HUDEP-2 (cell line): Measurements from ENCODE around the gene CSHL1.
A peak's percentile ranks its signal among the peaks of the same experiment; 100 is the strongest.

ENCODE experiments used
- DNase-seq, 76 experiments: peaks; one replicate each; lab custom pipeline; 2025; ENCODE audit not compliant: unreplicated experiment in 76 of 76; lab: John Stamatoyannopoulos, UW

CSHL1 gene

DNA sequence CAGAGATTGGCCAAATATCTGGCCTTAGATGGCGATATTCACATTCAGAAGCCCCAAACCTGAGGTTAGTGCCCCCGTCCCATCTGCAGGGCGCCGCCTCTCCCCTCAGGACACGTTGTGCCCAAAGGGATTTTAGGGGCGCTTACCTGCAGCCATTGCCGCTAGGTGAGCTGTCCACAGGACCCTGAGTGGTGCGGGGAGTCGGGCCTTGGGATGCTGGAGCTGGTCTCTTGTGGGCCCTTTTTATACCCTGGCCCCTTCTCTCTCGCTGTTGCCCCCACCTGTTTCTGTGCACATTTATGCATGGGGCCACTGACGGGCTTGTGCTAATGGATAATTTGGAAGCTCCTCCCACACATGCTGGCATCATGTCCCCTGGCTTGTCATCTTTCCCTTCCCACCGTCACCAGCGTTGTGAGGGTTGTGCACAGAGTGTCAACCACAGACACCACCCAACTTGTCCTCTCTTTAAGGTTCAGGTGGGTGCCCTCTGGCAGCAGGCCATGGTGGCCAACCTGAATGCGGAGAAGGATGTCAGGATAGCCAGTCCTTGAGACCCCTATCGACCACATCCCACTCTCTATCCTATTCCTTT lies at the start of gene CSHL1:
TSS of gene CSHL1 (minus strand) at position 218 of the 595 bp plus-strand sequence. CDS start at position 156, 62 bp downstream.
- no peak for DNase-seq

DNA sequence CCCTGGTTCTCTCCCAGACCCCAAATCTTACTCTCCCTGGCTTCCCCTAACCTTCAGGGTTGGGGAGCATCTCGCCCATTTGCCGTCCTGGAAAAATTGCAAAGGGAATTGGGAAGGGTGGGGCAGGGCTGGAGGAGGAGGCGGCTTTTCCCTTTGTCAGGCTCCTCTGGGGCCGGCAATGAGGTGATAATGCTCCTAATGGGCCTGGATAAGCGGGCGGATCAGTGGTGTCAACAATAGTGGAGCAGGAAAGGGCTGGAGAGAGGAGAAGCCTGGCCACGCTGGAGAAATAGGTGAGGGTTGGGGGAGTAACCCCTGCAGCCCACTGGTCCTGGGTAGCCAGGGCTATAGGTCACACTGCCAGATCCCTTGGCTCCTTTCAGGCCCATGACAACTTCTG lies 49.4 kb upstream of the CSHL1 start:
- no peak for DNase-seq

DNA sequence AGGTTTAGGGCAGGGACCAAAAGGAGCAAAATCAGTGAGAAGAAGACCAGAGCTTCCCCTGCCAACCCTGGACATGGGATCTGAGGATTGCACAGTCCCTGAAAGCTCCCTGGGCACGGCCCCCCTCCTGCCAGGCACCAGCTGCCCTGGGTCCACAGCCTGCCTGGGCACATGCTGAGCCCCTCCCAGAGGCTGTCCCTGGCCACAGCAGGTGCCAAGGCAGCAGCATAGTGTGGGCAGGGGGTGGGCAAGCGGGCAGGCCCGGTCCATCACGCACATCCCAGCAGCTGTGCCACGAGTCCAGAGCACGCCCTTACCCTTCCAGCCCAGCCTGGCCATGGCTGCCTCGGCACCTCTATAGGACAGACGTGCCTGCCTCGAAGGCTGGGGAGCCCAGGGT lies 48.9 kb upstream of the CSHL1 start:
- no peak for DNase-seq

DNA sequence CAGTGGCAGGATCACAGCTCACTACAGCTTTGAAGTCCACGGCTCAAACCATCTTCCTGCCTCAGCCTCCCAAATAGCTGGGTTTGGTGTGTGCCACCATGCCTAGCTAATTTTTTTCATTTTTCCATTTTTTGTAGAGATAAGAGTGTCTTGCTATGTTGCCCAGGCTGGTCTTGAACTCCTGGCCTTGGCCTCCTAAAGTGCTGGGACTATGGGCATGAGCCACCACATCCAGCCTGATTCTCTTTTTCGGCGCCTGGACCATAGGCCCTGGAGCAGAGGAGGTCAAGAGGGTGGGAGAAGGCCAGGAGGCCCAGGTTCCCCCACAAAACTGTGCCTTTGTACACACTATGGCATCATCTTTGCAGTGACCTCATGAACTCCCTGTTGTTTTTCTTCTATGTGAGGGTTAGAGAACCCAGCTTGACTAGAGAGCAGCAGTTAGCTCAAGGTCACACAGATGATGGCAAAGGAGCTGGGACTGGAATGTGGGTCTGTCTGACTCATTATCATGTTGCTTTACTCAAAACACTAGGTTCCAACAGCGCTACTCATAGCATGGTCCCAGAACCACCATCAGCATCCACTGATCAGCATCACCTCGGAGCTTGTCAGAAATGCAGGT lies 45.4 kb upstream of the CSHL1 start:
- DNase-seq, result no peak

DNA sequence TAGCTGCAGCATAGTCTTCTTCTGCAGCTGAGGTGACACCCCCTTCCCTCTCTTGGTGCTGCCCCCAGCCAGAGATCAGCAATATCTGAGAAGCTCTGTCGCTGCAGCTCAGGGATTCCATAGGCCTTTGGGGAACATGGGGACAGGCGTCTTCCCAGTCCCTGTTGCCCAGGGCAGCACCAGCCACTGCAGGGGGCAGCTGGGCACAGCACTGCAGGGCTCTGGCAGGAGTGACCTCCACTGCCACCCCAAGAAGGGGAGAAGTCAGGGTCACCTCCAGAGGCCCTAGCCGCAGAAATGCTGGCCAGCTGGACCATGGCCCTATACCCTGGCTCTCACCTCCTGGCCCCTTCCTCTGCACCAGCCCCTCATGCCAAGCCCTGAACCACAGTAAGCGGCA lies 44.7 kb upstream of the CSHL1 start:
- DNase-seq, result no peak

DNA sequence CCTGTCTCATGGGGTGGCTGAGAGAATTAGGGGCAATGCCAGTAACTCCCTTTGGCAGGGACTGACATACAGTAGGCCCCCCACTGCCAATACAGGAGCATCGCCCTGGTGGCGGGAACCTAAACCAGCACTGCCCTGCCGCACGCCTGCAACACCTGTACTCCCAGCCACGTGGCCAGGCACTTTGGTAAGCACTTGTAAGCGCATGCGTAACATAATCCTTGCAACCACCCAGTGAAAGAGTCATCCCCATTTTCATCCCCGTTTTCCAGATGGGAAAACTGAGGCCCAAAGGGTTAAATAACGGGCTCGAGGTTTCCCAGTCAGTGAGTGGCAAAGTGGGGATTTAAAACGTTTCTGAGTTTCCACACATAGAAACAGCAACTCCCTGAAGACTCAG lies 44.2 kb upstream of the CSHL1 start:
- no peak for DNase-seq

DNA sequence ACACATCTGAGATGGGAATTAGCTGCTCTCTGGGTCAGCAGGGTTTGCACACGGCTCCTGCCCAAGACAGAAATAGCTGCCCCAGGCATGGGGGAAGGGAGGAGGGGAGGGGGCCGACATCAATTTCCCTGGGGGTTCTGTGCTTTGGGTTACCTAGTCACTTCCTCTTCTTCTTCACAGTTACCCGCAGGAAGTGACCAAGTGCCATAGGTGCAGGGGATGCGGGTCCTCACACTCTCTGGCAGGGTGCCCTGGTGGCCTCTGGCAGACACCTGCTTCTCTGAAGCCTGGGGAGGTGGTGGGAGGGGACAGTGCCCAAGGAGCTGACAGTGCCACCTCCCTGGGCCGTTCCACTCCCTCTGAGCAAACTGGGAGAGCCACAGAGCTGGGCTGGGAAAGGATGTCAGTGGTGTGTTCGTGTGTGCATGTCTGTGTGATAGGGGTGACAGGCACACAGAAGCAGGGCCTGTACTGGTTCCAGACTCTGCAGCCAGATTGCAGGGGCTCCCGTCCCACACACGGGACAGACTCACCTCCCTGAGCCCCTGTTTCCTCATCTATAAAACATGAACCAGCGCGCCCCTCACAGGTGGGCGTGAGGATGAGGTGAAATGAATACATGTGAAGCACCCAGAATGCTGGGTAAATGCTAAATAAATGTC lies 43.5 kb upstream of the CSHL1 start:
- DNase-seq, result no peak

DNA sequence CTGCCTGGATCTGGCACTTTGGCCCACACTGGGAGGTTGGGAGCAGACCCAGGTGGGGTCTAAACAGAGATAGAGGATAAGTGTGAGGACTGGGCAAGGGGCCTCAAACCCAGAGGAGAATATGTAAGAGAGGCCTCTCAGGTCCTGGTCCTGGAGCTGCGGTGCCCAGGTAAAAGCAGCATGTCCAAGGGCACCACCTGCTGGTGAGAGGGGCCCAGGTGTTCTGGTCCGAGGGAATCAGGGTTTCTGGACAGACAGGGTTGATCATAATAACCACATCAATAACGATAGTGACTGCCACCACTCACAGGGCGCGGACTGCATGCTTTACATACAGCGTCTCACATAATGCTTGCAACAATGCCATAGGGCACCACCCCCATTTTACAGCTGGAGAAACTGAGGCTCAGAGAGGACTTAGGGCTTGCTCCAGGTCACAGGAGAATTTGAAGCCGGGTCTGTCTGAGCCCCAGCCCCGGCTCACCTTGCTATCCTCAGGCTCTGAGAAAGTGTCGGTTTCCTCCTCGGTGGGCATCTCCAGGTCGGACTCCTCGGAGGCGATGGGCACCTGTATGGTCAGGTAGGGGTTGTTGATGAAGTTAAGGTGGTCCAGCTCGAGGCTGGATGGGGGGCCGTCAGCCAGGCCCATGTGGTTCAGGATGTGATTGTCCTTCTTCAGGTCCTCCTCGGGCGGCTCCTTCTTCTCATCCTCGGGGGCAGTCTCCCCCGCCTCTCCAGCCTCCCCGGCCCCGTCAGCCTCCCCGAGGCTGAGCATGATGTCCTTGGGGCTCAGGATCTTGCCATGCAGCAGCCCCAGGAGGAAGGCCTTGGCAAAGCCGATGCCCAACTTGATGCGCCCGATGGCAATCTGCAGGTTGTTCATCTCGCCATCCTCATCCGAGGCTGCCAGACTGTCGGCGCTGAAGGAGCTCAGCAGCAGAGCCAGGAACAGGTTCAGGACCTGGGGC lies 40.2 kb upstream of the CSHL1 start:
- DNase-seq, result peak in 3 of 76 experiments; percentile 2 to 5 (median 5)

DNA sequence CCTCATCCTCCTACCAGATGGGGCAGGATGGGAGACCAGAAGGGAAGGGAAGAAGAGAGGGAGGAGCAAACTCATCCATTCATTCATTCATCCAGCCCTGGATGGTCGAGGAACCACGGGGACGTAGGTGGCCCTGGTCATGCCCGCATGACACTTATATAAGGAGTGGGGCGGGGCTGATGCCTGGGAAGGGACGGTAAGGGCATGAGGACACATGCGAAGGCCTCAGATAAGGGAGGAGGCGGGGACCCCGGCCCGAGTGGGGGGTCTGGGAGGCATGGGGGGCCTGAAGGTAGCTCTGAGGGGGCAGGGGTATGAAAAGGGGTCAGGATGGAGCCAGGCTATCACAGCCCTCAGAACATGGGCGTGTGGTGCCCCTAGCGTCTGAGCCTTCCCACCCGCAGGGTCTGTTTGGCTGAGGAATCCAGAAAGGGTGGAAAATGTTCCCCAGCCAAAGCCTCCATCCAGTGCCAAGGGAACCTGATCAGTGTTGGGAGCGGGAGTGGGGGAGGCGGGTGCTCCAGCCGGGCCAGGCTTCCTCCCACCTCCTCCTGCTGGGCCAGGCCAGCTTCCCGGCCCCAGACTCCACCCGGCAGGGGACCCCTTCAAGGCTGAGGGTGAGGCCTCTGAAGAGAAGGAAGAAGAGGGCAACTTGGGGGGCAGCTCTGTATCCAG lies 38.7 kb upstream of the CSHL1 start:
- no peak for DNase-seq

DNA sequence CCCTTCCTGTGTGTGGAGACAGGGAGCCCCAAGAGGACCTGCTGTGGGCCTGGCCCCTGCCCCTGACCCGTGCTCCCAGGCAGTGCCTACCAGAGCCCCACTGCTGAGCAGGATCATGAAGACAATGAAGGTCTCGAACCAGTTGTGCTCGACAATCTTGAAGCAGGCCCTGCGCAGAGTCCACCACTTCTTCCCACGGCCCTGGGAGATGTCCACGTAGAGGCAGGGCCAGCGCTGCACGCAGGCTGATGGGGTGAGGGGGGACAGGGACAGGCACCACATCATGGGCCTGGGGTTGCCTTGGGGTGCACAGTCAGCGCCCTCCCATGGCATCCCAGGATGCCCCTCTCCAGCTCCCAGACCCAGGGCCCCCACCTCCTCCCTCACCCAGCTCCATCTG lies 37.5 kb upstream of the CSHL1 start:
- no peak for DNase-seq

DNA sequence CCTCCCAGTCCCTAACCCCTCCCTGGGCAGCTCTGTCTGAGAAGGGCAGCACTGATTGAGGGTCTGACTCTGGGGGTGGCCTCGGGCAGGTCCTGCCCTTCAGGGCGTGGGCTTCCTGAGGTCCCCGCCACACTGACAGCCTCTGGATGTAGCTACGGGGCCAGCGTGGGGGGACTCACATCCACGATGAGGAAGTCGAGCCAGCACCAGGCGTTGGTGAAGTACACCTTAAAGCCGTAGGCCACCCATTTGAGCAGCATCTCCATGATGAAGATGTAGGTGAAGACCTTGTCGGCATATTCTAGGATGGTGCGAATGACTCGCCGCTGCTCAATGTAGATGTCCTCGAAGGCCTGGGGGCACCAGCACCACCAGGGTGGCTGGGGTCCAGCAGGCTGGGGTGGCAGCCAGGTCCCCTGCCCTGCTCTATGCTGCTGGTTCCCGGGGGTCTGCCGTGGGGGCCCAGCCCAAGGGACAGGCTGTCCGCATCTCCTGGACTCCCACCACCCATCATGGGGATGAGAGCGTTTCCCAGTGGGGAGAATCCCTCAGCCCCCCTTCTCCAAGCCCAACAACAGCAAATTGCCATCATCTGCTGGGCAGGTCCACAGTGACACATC lies 36.8 kb upstream of the CSHL1 start:
- DNase-seq, result no peak

DNA sequence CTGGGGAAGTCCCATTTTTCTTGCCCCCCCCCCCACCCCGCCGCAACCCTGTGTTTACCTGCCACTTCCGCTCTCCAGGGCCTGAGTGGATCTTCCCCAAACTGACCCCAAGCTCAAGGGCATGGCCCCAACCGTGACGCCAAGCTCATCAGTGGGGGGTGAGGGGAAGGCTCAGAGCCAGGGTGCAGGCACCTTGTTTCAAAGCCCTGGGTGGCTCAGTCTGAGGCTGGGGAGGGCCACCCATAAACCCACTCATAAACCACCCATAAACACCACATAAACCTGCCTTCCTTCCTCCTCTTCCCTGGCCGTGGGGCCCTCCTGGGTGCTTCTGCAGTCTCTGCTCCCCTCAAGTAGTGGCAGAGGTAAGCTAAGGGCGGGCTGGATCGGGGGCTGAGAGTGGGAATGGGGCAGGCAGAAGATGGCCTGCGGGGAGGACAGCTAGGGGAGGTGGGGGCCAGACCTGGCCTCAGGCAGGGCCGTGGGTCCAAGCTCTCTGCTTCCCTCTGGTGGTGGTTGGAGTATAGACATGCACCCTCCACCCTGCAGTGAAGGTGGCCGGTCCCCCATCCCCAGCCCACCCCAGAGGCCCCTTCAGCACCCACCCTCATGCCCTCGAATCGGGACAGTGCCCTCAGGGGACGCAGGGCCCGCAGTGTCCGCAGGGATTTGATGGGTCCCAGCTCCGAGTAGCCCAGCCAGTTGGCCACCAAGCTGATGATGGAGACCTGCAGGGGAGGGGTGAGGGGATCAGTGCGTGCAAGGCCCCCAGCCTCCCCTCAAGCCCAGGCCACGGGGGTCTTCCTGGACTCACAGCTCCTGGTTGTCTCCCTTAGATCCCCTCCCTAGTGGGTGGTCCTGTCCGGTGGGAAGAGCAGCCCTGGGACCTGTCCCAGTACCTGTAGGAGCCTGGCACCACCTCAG lies 35.6 kb upstream of the CSHL1 start:
- peak in 30 of 76 experiments; percentile 3 to 62 (median 20) for DNase-seq

DNA sequence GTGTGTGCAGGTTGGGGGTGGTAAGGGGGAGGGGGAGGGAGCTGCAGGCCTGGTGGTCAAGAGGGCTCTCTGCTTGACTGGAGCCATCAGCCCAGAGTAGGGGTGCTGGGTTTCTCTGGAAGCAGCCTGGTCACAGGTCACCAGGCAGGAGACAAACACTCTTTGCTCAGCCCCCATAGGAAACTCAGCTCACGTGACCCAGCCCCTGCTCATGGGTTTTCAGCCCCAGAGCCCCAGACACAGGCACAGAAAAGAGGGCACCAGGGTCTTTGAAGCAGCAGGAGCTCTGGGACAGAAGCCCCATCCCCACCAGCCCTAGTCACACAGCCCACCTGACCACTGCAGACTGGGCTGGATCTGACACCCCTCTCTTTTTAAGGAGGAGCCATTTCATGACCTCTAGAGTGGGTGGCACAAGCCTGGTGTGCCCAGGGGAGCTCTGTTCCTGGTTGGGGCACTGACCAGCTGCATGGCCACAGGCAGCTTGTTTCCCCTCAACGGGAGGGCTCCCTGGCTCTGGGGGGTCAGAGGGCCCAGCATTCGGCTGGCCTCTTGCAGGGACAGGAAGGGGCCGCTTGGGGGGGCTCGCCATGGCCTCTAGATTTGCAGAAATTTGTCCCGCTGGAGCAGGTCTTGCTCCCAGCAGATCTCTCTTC lies 34.9 kb upstream of the CSHL1 start:
- DNase-seq, result no peak

DNA sequence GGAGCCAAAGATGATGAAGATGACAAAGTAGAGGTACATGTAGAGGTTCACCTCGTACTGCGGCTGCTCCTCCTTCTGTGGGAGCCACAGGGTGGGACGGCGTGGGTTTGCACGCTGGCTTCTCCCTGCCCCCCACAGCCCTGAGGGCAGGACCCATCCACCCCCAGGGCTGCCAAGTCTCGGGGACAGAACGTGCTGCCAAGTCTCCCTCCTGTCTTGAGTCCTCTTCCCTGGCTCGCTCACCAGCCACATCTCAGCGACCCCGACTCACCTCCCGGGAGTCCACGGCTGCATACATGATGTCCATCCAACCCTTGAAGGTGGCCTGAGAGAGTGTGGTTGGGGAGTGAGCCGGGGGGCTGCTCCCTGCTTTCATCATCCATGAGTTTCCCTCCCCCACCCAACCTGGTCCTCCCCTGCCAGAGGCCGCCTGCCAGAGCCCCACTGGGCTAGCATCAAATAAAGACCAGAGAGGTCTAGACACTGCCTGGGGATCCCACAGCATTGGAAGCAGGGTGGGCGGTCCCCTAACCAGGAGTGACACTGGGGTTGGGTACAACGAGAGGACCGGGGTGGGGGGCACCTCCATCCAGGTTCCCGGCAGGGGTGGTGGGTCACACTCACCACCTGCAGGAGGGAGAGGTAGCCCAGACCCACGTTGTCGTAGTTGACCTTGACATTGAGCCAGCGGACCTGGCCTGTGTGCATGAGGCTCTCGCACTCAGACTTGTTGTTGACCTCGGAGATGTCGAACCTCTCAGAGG lies 33.9 kb upstream of the CSHL1 start:
- peak in 1 of 76 experiments; percentile 1 for DNase-seq

DNA sequence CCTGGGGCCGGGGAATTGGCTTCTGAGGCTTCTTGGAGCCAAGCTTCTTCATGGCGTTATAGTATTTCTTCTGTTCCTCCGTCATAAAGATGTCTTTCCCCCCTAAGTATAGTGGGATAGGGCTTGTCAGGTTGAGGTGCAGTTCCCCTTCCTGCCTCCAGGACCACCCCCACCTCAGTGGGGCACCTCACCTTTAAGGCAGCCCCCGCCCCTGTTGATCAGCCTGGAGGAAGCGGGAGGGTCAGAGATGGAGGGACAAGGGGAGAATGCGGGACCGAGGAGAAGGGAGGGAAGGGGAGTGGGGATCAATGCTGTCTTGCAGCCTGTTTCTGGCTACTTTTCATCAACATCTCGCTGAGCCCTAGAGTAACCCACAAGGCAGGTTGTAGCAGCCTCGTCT lies 32.7 kb upstream of the CSHL1 start:
- DNase-seq, result no peak

DNA sequence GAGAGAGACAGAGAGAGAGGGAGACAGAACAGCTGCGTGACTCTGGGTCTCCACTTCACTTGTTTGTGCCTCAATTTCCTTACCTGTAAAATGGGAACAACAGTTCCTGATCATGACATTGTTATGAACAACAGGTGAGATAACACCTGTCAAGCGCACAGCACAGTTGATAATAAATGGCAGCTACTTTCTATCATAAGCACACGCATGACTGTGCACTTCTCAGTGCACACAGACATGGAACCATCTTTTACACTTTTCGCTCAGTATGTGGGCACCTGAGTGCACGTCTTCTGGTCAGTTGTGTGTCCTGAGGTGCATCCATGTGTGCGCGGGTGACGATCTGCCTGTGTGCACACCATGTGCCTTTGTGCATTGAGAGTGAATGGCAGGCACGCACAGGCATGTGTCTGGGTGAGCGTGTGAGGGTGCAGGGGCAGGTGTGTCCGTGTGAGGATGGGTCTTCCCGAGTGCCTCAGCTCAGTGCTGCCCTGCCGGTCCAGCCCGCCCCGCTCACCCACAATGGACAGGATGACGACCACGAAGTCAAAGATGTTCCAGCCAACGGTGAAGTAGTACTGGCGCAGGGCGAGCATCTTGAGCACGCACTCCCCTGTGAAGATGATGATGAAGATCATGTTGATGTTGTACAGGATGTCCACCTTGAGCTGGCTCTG lies 31.4 kb upstream of the CSHL1 start:
- no peak for DNase-seq

DNA sequence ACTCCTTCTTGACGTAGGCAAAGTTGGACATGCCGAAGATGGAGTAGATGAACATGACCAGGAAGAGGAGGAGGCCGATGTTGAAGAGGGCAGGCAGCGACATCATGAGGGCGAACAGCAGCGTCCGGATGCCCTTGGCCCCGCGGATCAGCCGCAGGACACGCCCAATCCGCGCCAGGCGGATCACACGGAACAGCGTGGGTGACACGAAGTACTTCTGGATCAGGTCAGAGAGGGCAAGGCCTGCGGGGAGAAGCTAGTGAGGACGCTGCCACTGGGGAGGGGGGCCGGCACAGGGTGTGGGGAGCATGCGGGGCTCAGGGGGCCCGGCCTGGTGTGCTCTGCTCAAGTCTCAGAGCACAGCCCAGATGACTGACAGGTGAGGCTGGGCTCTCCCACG lies 30.7 kb upstream of the CSHL1 start:
- DNase-seq, result no peak
